Pancreas (tissue), 10 donors: ENCODE results near the gene SPN. TPM values are rescaled to one million over a fixed set of nuclear protein-coding genes. Genes with fewer than 3 reads are reported as not detected.
"Not testable (repeated sequence)": the region's sequence is repeated elsewhere in the genome, so short reads cannot be mapped to it uniquely, and the experiment has no call there.

Experiments used
- ATAC-seq, 4 donors: fragments of 200-7000 bp; cut with Tn5 transposase; one replicate each; pipeline versions ENCODE4 v1.8.0 to v1.9.1; 2020; ENCODE audit warnings: mild to moderate bottlenecking in 4 of 4, moderate library complexity in 4 of 4
- DNase-seq, 6 donors: peaks; one replicate each; pipeline ENCODE4 v3.0.0-alpha.2; 2020
- FAIRE-seq: peaks from 2 replicates; lab custom pipeline; 2012; peaks lifted over from hg19 to GRCh38; lab: Jason Lieb, UNC
- H3K27ac ChIP-seq, 4 donors: fragments of 200-600 bp; sonication (generic); 1 replicate in 3 of 4; 2 replicates in 1 of 4; pipeline versions ENCODE4 v1.5.0 to v1.8.0; 2020
- H3K27me3 ChIP-seq, 4 donors: fragments of 200-600 bp; one replicate each; pipeline ENCODE4 v1.8.0; 2021
- H3K36me3 ChIP-seq, 3 donors: fragments of 200-600 bp; sonication (generic) in 1 of 3; one replicate each; pipeline versions ENCODE4 v1.5.0 to v1.8.0; 2020 to 2021
- H3K4me1 ChIP-seq, 3 donors: fragments of 200-600 bp; one replicate each; pipeline ENCODE4 v1.8.0; 2021
- H3K4me3 ChIP-seq, 4 donors: fragments of 200-600 bp; sonication (generic) in 2 of 4; one replicate each; pipeline versions ENCODE4 v1.5.0 to v1.8.0; 2020 to 2021
- H3K9me3 ChIP-seq, 4 donors: fragments of 200-600 bp; one replicate each; pipeline ENCODE4 v1.8.0; 2021
- WGBS, 2 donors: extraction: QIAGEN DNeasy Blood & Tissue Kit; methylation state at CpG; one replicate each; pipeline ENCODE4 v1.1.7; 2013; 5-methylcytosine and 5-hydroxymethylcytosine counted together
- intact Hi-C, 3 donors: fragments of 100-400 bp; cut with DNase I; formaldehyde crosslinking; loops; one replicate each; pipeline versions ENCODE4 v1.11.1 to v1.14.2; 2022
- polyA plus RNA-seq, 2 donors: library from polyadenylated mRNA; stranded (reverse); fragments of 200-250 nt; gene quantifications; one replicate each; pipeline ENCODE4 v1.2.3, GENCODE V29; 2013
- total RNA-seq, 6 donors: library from RNA; stranded (reverse); fragmentation: NEBNext Ultra II Directional in 4 of 6; extraction: Animal tissue kit (Norgen Biotek cat#: 25700) in 4 of 6; gene quantifications; one replicate each; pipeline versions ENCODE4 v1.2.1 to v1.2.4, GENCODE V29; 2021 to 2023
- TF ChIP-seq, protein P1 (sequence below), 4 donors: fragments of 200-600 bp; sonication (generic) in 3 of 4; IDR thresholded peaks; one replicate each; pipeline versions ENCODE4 v1.5.0 to v1.8.0; 2021; ENCODE audit warnings: antibody characterized with exemption in 4 of 4
- donor health status: healthy with polysubstance abuse.
- donor health status: DM: no; HTN: no; CAD: no; lungs with moderate emphysema.
- donor health status: DM: no; HTN: no; CAD: no.
- donor health status: control.
- donor health status: control.
- donor health status: Bipolar disorder and iron deficiency.
- donor health status: DM: yes; HTN: yes; CAD: no.
- donor health status: DM: no; HTN: no; CAD: no.
- donor health status: DM: no; HTN: no; CAD: no.
- donor health status: DM: yes; HTN: yes; CAD: no.

SPN gene
- total and polyA plus RNA-seq, 8 donors, result 0.16 to 6.4 (median 0.68) TPM

DNA sequence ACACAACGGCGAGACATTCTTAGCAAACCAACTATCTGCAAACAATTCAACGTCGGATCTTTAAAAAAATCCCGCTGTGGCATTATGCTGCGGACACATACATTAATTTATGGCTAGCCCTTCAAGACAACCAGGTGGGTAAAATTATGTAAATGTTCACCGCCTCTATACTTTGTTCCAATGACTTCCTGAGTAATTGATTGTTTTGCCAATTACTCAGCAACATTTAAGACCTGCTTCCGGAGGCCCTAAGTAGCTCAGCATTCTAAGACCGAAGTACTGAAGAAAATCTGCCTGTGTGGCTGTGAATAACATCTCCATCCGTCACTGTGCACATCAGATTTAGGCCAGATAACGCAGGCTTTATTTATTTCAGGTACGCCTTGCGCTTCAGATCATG is 39.2 kb downstream of the SPN start:
- Histone ChIP-seq H3K27ac (no peak overlapping the region), H3K9me3 (no peaks in the 10 kb centered on the region), H3K27me3 (no peaks in the 10 kb centered on the region), H3K4me1 (no peaks in the 10 kb centered on the region), H3K36me3 (no peaks in the 10 kb centered on the region), H3K4me3 (no peak overlapping the region)
- intact Hi-C loops, result no loop called here
- TF ChIP-seq, protein P1, sequence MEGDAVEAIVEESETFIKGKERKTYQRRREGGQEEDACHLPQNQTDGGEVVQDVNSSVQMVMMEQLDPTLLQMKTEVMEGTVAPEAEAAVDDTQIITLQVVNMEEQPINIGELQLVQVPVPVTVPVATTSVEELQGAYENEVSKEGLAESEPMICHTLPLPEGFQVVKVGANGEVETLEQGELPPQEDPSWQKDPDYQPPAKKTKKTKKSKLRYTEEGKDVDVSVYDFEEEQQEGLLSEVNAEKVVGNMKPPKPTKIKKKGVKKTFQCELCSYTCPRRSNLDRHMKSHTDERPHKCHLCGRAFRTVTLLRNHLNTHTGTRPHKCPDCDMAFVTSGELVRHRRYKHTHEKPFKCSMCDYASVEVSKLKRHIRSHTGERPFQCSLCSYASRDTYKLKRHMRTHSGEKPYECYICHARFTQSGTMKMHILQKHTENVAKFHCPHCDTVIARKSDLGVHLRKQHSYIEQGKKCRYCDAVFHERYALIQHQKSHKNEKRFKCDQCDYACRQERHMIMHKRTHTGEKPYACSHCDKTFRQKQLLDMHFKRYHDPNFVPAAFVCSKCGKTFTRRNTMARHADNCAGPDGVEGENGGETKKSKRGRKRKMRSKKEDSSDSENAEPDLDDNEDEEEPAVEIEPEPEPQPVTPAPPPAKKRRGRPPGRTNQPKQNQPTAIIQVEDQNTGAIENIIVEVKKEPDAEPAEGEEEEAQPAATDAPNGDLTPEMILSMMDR (IDR thresholded peaks at IDR 0.05), result no peak
- 69 to 70% methylated on average over 13 of the region's 13 CpGs for WGBS, 2 donors
- no peak for DNase-seq
- no peak for FAIRE-seq
- no peak for ATAC-seq

DNA sequence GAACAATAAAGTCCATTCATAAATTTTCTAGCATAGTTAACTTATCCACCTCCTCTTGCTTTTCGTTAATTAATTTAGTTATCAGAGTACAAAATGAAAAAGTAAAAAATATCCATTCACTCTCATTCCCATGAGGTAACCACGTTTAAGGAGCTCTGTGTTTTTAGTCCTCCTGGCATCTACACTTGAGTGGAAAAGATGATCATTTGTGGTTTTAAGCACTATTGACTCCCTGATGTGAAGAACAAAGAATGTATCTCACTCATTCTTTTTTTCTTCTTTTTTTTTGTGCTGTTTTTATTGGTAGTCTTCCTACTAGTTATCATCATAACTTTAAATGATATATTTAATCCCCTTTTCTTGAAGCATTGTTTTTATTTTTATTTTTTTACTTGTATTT is 42.0 kb downstream of the SPN start:
- H3K9me3 ChIP-seq, result no peaks in the 10 kb centered on the region
- ATAC-seq, result no peak
- no peaks in the 10 kb centered on the region for H3K27me3 ChIP-seq
- intact Hi-C loops, result no loop called here
- no peak for FAIRE-seq
- no peaks in the 10 kb centered on the region for H3K36me3 ChIP-seq
- no peaks in the 10 kb centered on the region for H3K4me1 ChIP-seq
- no peak overlapping the region for H3K27ac ChIP-seq
- H3K4me3 ChIP-seq, result no peak overlapping the region
- TF ChIP-seq, protein P1 (IDR thresholded peaks at IDR 0.05), result no peak
- DNase-seq, result no peak
- WGBS, 2 donors, result 50 to 66% methylated on average over 2 of the region's 2 CpGs

DNA sequence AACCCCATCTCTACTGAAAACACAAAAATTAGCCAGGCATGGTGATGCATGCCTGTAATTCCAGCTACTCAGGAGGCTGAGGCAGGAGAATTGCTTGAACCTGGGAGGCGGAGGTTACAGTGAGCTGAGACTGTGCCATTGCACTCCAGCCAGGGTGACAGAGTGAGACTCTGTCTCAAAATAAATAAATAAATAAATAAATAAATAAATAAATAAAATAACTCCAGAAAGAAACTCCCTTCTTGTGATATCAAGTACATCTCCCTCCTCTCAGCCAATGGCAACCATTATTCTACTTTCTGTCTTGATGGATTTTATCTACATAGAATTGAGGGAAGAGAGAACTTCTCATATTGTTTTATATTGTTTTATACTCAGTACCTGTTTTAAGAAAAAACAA is 44.1 kb downstream of the SPN start:
- H3K27me3 ChIP-seq, DNase-seq, H3K9me3 ChIP-seq, H3K4me1 ChIP-seq, H3K27ac ChIP-seq, ATAC-seq, H3K36me3 ChIP-seq, intact Hi-C loops, H3K4me3 ChIP-seq, FAIRE-seq: not testable (repeated sequence)
- WGBS, 2 donors, result 88 to 100% methylated on average over 1 of the region's 1 CpG

DNA sequence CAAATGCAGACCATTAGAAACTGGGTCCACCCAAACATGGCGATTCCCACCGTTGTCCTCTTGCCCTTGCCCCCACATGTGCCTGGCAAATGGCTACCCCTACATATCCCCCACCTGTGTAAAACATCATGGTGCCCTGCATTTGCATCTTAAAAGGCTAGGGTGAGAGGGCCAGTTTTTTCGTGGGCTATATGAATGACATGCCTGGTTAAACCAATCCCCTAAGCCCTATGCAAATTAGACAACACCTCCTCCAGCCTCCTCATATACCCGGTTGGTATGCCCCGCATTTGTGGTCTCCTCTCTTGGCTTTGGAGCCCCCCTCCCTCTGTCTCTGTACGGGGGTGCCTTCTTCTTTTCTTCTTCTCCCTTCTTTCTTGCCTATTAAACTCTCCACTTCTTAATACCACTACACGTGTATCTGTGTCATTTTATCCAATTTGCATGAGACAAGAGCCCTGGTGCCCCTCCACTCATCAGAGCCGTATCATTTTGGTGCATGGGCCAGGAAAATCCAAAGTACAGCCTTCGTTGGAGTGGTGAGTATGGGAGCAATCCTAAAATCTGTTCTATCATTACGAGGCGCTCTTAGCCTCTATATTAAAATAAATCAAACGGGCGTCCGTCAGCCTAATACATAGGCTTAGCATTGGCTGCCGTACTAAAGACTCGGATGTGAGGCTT is 46.0 kb downstream of the SPN start:
- H3K36me3 ChIP-seq, result no peaks in the 10 kb centered on the region
- ATAC-seq (no peak), DNase-seq (no peak), FAIRE-seq (no peak)
- WGBS, 2 donors, result 66 to 67% methylated on average over 16 of the region's 16 CpGs
- intact Hi-C loops, result no loop called here
- H3K4me3 ChIP-seq, result no peak overlapping the region
- H3K4me1 ChIP-seq, result no peaks in the 10 kb centered on the region
- no peaks in the 10 kb centered on the region for H3K9me3 ChIP-seq
- TF ChIP-seq, protein P1 (IDR thresholded peaks at IDR 0.05), result no peak
- no peak overlapping the region for H3K27ac ChIP-seq
- H3K27me3 ChIP-seq, result no peaks in the 10 kb centered on the region

DNA sequence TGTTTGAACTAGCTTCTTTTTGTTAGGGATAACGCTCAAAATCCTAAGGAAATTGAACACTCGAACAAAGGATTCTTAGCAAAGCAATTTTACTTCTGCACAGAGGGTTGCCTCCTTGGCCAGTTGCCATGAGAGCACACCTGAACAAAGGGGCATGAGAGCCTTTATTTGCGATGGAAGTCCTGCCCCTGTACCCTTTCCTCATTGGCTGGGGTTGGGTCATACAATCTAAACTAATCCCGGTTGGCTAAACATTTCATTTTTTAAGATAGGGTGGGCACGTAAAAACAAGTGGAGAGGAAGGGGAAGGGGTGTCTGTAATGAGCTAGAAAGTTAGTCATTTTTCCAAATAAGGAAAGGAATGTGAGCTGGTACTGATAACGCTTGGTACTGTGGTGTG is 46.6 kb downstream of the SPN start:
- WGBS, 2 donors, result 53 to 55% methylated on average over 6 of the region's 6 CpGs

More for the DNA sequence above, 46.6 kb downstream of the SPN start:
- H3K4me1 ChIP-seq, H3K4me3 ChIP-seq, DNase-seq, FAIRE-seq, intact Hi-C loops, H3K27ac ChIP-seq, ATAC-seq, H3K9me3 ChIP-seq, H3K27me3 ChIP-seq, H3K36me3 ChIP-seq: not testable (repeated sequence)
